GM20000 (cell line): Measurements from ENCODE around the gene VANGL1.

Experiments
- DNase-seq: peaks from one replicate; pipeline ENCODE4 v3.0.0; 2012; ENCODE audit warnings: low spot score
- TF ChIP-seq, protein P1 (sequence below): IDR thresholded peaks from 2 replicates; pipeline ENCODE4 v1.5.1; 2012; ENCODE audit warnings: mild to moderate bottlenecking, control low read depth; ENCODE audit errors: extremely low read depth, missing control alignments

VANGL1 gene

DNA sequence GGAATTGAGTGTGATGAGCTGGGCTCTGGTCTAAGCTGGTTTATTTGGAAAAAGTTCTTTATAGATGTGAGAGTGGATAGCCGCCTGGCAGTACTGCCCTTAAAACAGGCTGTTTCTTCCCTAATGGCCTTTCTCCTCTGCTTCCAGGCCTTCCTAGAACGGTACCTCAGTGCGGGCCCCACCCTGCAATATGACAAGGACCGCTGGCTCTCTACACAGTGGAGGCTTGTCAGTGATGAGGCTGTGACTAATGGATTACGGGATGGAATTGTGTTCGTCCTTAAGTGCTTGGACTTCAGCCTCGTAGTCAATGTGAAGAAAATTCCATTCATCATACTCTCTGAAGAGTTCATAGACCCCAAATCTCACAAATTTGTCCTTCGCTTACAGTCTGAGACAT is 49.2 kb downstream of the VANGL1 start:
- DNase-seq: no peak

GRCh38 chr1:115692224-115692623 is 50.5 kb downstream of the VANGL1 start:
- DNase-seq: no peak
- TF ChIP-seq, protein P1, sequence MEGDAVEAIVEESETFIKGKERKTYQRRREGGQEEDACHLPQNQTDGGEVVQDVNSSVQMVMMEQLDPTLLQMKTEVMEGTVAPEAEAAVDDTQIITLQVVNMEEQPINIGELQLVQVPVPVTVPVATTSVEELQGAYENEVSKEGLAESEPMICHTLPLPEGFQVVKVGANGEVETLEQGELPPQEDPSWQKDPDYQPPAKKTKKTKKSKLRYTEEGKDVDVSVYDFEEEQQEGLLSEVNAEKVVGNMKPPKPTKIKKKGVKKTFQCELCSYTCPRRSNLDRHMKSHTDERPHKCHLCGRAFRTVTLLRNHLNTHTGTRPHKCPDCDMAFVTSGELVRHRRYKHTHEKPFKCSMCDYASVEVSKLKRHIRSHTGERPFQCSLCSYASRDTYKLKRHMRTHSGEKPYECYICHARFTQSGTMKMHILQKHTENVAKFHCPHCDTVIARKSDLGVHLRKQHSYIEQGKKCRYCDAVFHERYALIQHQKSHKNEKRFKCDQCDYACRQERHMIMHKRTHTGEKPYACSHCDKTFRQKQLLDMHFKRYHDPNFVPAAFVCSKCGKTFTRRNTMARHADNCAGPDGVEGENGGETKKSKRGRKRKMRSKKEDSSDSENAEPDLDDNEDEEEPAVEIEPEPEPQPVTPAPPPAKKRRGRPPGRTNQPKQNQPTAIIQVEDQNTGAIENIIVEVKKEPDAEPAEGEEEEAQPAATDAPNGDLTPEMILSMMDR: no peak

More for the DNA sequence above, 49.2 kb downstream of the VANGL1 start:
- TF ChIP-seq, protein P1: no peak

DNA sequence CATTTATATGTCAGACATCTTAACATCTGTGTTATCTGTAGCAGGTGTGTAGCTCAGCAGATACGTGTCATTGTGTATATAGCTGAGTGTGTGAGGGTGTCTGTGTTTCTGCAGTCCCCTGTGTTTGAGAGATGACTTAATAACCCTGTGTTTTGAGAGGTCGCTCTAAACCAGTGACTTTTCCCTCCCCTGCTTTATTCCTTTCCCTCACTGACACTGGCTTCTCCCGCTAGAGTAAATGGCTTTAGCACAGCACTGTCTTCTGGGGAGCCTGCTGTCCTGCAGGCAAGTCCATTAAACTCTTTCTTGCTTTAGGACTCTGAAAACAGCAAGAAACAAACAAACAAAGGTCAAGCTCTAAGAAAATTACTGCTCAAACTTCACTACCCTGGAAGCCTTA is 53.0 kb downstream of the VANGL1 start:
- TF ChIP-seq, protein P1: no peak
- DNase-seq: no peak

DNA sequence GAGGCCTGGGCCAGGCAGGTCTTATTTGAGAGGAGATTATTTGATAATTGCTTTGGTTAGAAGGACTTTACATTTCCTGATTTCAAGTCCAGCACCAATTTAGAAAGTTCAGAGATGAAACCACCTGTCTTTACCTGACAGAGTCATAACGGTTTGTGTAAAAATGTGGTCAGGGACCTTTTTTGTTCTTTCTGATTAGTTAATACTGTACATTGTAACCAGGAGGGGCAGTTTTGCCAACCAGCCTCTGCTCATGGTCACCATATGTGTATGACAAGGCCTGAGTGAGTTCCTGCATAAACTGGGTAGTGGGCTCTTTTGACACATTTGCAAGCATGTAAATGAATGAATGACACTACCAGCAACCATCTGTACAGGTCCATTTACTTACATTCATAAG is 55.8 kb downstream of the VANGL1 start:
- TF ChIP-seq, protein P1: no peak
- DNase-seq: no peak

DNA sequence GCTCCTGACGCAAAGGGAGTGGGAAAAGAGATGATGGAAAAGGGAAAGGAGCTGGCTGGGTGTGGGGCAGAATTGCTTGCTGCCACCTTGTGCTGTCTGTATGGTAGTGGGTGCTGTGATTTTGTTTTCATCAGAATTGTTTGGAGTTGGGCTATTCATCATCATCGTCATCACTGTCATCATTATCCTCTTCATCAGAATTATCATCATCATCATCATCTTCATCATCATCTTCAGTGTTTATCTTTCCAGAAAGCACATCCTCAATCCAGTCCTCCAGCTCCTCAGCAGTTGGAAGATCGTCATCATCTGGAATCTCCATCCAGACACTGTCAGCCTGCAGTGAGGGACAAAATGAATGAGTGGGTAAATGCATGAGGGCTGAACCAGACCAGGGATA is 59.3 kb downstream of the VANGL1 start:
- TF ChIP-seq, protein P1: no peak
- DNase-seq: no peak

DNA sequence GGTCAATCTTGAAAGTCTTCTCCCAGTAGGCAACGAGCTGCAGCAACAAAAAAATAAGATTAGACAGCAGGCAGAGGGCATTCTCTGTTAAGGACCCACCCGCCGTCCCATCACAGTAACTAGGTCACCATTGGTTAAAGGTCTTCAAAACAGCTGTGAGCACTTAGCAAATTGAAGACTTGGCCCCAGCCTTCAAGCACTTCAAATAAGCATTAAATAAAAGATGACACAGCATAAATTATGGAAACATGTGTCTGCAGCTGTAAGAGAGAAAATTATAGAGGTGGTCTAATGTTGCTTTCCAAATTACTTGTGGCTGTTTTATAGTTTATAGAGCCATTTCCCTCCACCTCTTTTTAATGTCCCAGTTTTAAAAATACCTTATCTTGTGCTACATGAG is 61.2 kb downstream of the VANGL1 start:
- no peak for DNase-seq

DNA sequence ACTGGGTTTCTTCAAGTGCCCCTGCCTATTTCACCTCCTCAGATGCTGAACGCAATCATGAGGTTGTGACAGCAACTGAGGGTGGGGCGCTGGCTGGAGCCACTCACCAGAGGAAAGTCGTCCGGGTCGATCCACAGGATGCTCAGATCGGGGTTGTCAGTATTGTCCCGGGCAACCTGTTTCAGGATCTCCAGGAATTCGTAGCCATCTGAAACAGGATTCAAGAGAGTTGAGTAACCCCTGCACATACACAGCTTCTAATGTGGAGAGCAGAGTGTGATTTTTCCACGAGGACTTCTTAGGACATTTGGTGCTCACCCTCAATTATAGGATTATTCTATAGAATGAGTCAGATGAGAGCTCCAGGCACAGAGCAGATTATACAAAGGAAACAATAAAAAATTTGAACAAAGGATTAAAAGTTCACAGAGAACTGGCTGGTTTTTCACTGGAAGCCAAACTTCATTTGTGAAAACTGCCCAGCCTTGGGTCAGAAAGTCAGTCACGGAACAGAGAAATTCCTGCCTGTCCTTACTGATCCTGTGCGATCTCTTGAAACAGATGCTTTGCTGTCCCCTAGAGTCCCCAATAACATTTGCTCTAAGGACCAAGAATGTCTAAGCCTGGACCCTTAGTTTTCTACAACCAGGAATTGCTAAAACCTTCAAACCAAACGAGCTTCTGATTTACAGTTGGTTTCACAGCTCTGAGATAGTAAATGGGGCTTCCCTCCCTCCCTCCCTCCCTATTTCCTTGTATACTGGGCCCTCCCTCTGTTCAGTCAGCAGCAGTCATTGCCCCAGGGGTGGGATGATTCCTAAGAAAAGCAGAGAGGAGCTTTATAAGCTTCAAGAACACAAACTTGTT is 63.5 kb downstream of the VANGL1 start:
- DNase-seq: no peak

More for the DNA sequence above, 61.2 kb downstream of the VANGL1 start:
- TF ChIP-seq, protein P1: no peak

More for the DNA sequence above, 63.5 kb downstream of the VANGL1 start:
- TF ChIP-seq, protein P1: no peak
